CD4-positive, alpha-beta memory T cell (primary cell): ENCODE results near the gene TOP3B. TPM values are rescaled to one million over a fixed set of nuclear protein-coding genes. Genes with fewer than 3 reads are reported as not detected.

Experiments used
- CTCF ChIA-PET: fragments of 350-600 bp; sonication (Branson Sonifier 250); formaldehyde crosslinking; loops from one replicate; lab custom pipeline; 2021; ENCODE audit warnings: inconsistent platforms; ENCODE audit not compliant: partially characterized antibody; lab: Charles Lee
- POLR2A ChIA-PET: fragments of 350-600 bp; sonication (Branson Sonifier 250); formaldehyde crosslinking; loops from one replicate; lab custom pipeline; 2021; ENCODE audit not compliant: partially characterized antibody; lab: Charles Lee
- DNase-seq, 5 donors: peaks; one replicate each; pipeline versions ENCODE4 v3.0.0 to v3.0.0-alpha.2; 2020 to 2022; ENCODE audit warnings: mixed read lengths in 1 of 5
- H3K27ac ChIP-seq: one replicate; pipeline ENCODE4 v1.7.0; 2013; ENCODE audit warnings: low read depth, low read length
- H3K27me3 ChIP-seq: 2 replicates; pipeline ENCODE4 v1.7.0; 2013; ENCODE audit warnings: mild to moderate bottlenecking, low read length, moderate library complexity; ENCODE audit not compliant: insufficient read depth
- H3K36me3 ChIP-seq: 2 replicates; pipeline ENCODE4 v1.7.0; 2013; ENCODE audit warnings: mild to moderate bottlenecking, low read length, moderate library complexity; ENCODE audit not compliant: insufficient read depth
- H3K4me1 ChIP-seq: 2 replicates; pipeline ENCODE4 v1.7.0; 2013; ENCODE audit warnings: mild to moderate bottlenecking, low read length, moderate library complexity; ENCODE audit not compliant: insufficient read depth
- H3K4me3 ChIP-seq, 2 donors: one replicate each; pipeline ENCODE4 v1.7.0; 2013; ENCODE audit warnings: low read length in 2 of 2, mild to moderate bottlenecking in 1 of 2
- H3K9me3 ChIP-seq, 2 donors: one replicate each; pipeline ENCODE4 v1.7.0; 2013; ENCODE audit warnings: low read length in 2 of 2, control low read depth in 1 of 2; ENCODE audit not compliant: control insufficient read depth in 1 of 2
- H3K27ac Mint-ChIP-seq, 7 donors: one replicate each; pipeline ENCODE4 v1.8.0; 2020 to 2021; ENCODE audit warnings: mixed read lengths in 7 of 7, mild to moderate bottlenecking in 6 of 7, inconsistent platforms in 3 of 7, moderate library complexity in 3 of 7
- H3K27me3 Mint-ChIP-seq, 2 donors: one replicate each; pipeline ENCODE4 v1.8.0; 2020 to 2021; ENCODE audit warnings: mixed read lengths in 2 of 2
- H3K36me3 Mint-ChIP-seq, 2 donors: one replicate each; pipeline ENCODE4 v1.8.0; 2020 to 2021; ENCODE audit warnings: mixed read lengths in 2 of 2, inconsistent platforms in 1 of 2, mild to moderate bottlenecking in 1 of 2
- H3K4me1 Mint-ChIP-seq, 4 donors: one replicate each; pipeline ENCODE4 v1.8.0; 2020 to 2021; ENCODE audit warnings: mixed read lengths in 4 of 4, mild to moderate bottlenecking in 1 of 4
- H3K4me3 Mint-ChIP-seq, 8 donors: one replicate each; pipeline ENCODE4 v1.8.0; 2020 to 2021; ENCODE audit warnings: mixed read lengths in 8 of 8, mild to moderate bottlenecking in 7 of 8, moderate library complexity in 6 of 8, inconsistent platforms in 3 of 8
- H3K9me3 Mint-ChIP-seq, 8 donors: one replicate each; pipeline ENCODE4 v1.8.0; 2020 to 2021; ENCODE audit warnings: mixed read lengths in 8 of 8, mild to moderate bottlenecking in 5 of 8, inconsistent platforms in 3 of 8, moderate library complexity in 1 of 8
- intact Hi-C: fragments of 100-400 bp; cut with micrococcal nuclease; formaldehyde crosslinking; loops from one replicate; pipeline ENCODE4 v1.15.1; 2023
- polyA plus RNA-seq, 2 donors: library from polyadenylated mRNA; unstranded; fragments of 300-500 nt; fragmentation: Illumina TruSeq; gene quantifications; one replicate each; pipeline ENCODE4 v1.2.3, GENCODE V29; 2021
- total RNA-seq, 2 experiments: library from RNA; stranded (reverse); gene quantifications; one replicate each; pipeline ENCODE4 v1.2.3, GENCODE V29; 2021

Gene TOP3B
- total and polyA plus RNA-seq, 4 experiments from 2014 or later = 8.6 to 81.1 (median 46.9) TPM

DNA sequence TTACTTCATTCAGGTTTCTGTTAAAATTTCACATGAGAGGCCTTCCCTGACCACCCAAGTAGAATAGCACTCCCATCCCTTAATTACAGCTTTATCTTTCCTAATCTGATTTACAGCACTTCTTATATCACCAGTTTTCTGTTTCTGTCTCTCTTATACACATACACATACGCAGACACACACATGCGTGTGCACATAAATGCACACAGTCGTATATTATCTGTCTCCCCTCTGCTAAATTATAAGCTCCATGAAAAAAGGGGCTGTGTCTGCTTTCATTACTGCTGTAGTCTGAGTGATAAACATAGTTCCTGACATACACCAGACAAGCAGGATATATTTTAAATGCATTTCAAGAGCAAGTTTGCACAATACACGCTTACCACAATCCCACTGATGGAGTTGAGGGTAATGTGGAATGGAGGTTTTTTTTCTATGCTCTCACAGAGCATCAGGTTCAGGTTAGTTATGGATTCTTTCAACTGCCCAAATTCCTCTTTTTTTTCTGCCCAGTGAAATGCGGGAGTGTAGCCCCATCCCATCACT is 13.7 kb upstream of the TOP3B start:
- no peaks in the 10 kb centered on the region for H3K9me3 ChIP-seq
- no peak overlapping the region for H3K4me3 ChIP-seq
- H3K4me1 ChIP-seq = no peaks in the 10 kb centered on the region
- Mint-ChIP-seq H3K36me3 (no peaks in the 10 kb centered on the region), H3K27ac (no peak overlapping the region), H3K27me3 (peaks cover 3 to 6% of the 10 kb centered on the region in 2 donors), H3K4me1 (no peaks in the 10 kb centered on the region), H3K4me3 (no peak overlapping the region), H3K9me3 (no peaks in the 10 kb centered on the region)
- H3K36me3 ChIP-seq = no peaks in the 10 kb centered on the region
- no peak for DNase-seq
- ChIA-PET CTCF (interaction anchor here (1.1 kb wide), 1 partner anchor 25 kb away, joined by 3 read pairs; no protein-coding TSS in a partner anchor), POLR2A (no interaction called here)
- no peak overlapping the region for H3K27ac ChIP-seq
- no peaks in the 10 kb centered on the region for H3K27me3 ChIP-seq
- intact Hi-C loops = no loop called here

DNA sequence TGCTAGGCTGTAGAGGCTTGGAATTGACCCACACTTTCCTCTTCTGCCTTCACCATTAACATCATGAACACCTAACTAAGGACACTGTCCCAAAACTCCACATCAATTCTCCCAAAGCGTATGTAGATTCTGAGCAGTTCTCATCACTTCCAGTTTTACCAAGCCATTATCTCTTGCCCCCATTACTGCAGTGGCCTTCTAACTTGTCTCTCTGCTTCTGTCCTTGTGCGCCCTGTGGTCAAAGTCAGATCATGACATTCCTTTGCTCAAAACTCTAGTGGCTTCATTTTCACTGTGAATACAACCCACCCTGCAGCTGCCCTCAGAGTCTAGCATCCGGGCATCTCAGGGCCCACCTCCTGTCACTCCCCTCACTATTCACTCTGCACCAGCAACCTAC is 13.1 kb upstream of the TOP3B start:
- no peaks in the 10 kb centered on the region for H3K9me3 Mint-ChIP-seq
- no peak for DNase-seq
- H3K36me3 Mint-ChIP-seq = no peaks in the 10 kb centered on the region
- no peaks in the 10 kb centered on the region for H3K4me1 ChIP-seq
- POLR2A ChIA-PET = no interaction called here
- H3K27ac ChIP-seq = no peak overlapping the region
- no peaks in the 10 kb centered on the region for H3K36me3 ChIP-seq
- no peaks in the 10 kb centered on the region for H3K27me3 ChIP-seq
- no peaks in the 10 kb centered on the region for H3K9me3 ChIP-seq
- no peak overlapping the region for H3K27ac Mint-ChIP-seq
- CTCF ChIA-PET = no interaction called here
- no peaks in the 10 kb centered on the region for H3K4me1 Mint-ChIP-seq
- H3K4me3 Mint-ChIP-seq = no peak overlapping the region
- peaks cover 3 to 6% of the 10 kb centered on the region in 2 donors for H3K27me3 Mint-ChIP-seq
- intact Hi-C loops = no loop called here
- no peak overlapping the region for H3K4me3 ChIP-seq

DNA sequence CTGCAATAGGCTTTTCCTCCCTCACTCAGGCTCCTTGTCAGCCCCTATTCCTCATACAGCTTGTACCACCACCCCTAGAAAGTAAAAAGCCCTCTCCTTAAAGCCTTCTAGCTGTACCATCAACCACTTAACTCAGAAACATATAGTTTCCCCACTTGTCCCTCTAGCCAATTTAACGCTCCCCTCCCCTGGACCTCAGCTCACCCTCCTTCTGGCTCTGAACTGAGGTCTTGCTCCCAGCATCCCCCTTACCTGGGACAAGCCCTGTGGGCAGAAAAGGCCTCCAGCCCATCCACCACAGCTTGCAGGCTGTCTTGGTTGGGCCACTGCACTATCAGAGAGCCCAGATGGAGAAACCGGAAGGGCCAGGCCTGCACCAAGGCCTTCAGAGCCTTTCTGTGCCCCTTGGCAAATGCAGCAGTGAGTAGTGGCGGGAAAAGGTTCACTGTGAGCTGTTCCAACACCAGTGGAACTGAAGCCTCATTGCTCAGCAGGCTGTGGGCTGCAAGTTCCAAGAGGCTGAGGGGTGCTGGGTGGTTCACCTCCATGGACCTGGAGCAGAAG is 12.4 kb upstream of the TOP3B start:
- intact Hi-C loops = no loop called here

DNA sequence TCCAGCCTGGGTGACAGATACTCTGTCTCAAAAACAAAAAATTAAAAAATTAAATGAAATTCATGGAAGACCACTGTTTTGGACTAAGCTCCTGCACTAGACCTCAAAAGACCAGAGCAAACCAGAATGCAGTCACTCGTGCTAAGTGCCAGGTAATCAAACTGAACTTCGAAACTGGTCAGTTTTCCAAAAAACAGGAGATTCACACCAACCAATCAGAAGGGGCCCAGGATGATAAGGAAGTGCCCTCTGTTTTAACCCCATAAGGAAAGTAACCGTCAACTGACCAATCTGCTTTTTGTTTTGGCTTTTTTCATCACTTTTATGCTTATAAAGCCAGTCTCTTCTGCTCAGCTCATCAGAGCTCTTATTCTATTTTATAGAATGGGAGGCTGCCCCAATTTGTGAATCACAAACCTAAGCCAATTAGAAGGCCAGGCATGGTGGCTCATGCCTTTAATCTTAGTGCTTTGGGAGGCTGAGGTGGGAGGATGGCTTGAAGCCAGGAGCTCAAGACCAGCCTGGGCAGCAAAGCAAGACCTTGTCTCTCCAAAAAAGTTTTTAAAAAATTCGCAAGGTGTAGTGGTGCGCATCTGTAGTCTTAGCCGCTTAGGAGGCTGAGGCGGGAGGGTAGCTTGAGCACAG is 10.1 kb upstream of the TOP3B start:
- no peaks in the 10 kb centered on the region for H3K4me1 ChIP-seq
- ChIA-PET CTCF (interaction anchor here (1.8 kb wide), 1 partner anchor 20 kb away, joined by 5 read pairs; no protein-coding TSS in a partner anchor), POLR2A (interaction anchor here (0.6 kb wide), 1 partner anchor 41 kb away, joined by 4 read pairs; no protein-coding TSS in a partner anchor)
- H3K9me3 Mint-ChIP-seq = no peaks in the 10 kb centered on the region
- H3K36me3 Mint-ChIP-seq = no peaks in the 10 kb centered on the region
- no peaks in the 10 kb centered on the region for H3K9me3 ChIP-seq
- H3K4me1 Mint-ChIP-seq = no peaks in the 10 kb centered on the region
- H3K4me3 ChIP-seq = no peak overlapping the region
- H3K4me3 Mint-ChIP-seq = no peak overlapping the region
- no peak for DNase-seq
- H3K27ac ChIP-seq = no peak overlapping the region
- intact Hi-C loops = no loop called here
- no peak overlapping the region for H3K27ac Mint-ChIP-seq
- no peaks in the 10 kb centered on the region for H3K36me3 ChIP-seq
- H3K27me3 Mint-ChIP-seq = peaks cover 4 to 6% of the 10 kb centered on the region in 2 donors
- no peaks in the 10 kb centered on the region for H3K27me3 ChIP-seq

More for the DNA sequence above, 12.4 kb upstream of the TOP3B start:
- no peaks in the 10 kb centered on the region for H3K4me1 Mint-ChIP-seq
- ChIA-PET CTCF (no interaction called here), POLR2A (no interaction called here)
- Histone ChIP-seq H3K27me3 (no peaks in the 10 kb centered on the region), H3K9me3 (no peaks in the 10 kb centered on the region), H3K36me3 (no peaks in the 10 kb centered on the region), H3K4me3 (no peak overlapping the region), H3K27ac (no peak overlapping the region), H3K4me1 (no peaks in the 10 kb centered on the region)
- H3K4me3 Mint-ChIP-seq = no peak overlapping the region
- peaks cover 5 to 6% of the 10 kb centered on the region in 2 donors for H3K27me3 Mint-ChIP-seq
- no peaks in the 10 kb centered on the region for H3K36me3 Mint-ChIP-seq
- no peak overlapping the region for H3K27ac Mint-ChIP-seq
- no peaks in the 10 kb centered on the region for H3K9me3 Mint-ChIP-seq
- no peak for DNase-seq

DNA sequence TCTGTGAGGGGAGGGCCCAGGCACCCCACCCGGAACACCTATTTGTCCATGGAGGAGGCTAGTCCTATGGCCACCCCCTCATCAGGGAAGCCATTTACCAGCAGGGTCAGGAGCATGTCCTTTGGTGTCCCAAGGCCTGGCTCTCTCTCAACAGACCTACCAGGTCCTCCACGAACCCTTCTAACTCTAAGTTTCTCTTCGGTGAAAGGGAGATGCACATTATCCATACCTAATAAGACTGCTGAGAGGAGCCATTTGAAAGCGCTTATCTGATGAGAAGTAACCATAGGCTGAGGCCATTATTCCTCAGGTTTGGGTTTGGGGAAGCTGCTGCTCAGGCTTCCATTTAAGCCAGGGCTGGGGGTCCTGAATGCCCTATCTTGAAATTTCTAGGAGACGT is 9.2 kb upstream of the TOP3B start:
- Histone ChIP-seq H3K27ac (no peak overlapping the region), H3K36me3 (no peaks in the 10 kb centered on the region), H3K4me1 (no peaks in the 10 kb centered on the region), H3K27me3 (no peaks in the 10 kb centered on the region), H3K4me3 (no peak overlapping the region), H3K9me3 (no peaks in the 10 kb centered on the region)
- DNase-seq = no peak
- no peaks in the 10 kb centered on the region for H3K4me1 Mint-ChIP-seq
- H3K4me3 Mint-ChIP-seq = no peak overlapping the region
- H3K36me3 Mint-ChIP-seq = no peaks in the 10 kb centered on the region
- ChIA-PET POLR2A (no interaction called here), CTCF (interaction anchor here (1.8 kb wide), 1 partner anchor 19 kb away, joined by 5 read pairs; no protein-coding TSS in a partner anchor)
- no peak overlapping the region for H3K27ac Mint-ChIP-seq
- H3K9me3 Mint-ChIP-seq = no peaks in the 10 kb centered on the region
- H3K27me3 Mint-ChIP-seq = peaks cover 3 to 6% of the 10 kb centered on the region in 2 donors
- intact Hi-C loops = no loop called here

DNA sequence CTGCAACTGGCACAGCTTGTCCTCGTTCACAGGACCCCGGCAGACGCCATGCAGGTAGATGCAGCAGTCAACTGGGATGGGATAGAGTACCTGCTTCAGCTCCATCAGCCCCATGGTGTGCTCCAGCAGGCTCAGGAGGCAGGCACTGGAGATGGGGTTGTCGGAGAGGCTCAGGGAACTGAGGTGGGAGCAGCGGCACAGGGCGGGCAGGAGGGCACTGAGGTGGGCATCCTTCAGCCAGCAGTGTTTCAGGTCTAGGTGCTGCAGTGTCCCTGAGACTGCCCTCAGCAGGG is 8.7 kb upstream of the TOP3B start:
- no peak overlapping the region for H3K27ac ChIP-seq
- no peak overlapping the region for H3K4me3 ChIP-seq
- H3K9me3 Mint-ChIP-seq = no peaks in the 10 kb centered on the region
- H3K9me3 ChIP-seq = no peaks in the 10 kb centered on the region
- no peak overlapping the region for H3K4me3 Mint-ChIP-seq
- H3K36me3 Mint-ChIP-seq = no peaks in the 10 kb centered on the region
- H3K27me3 ChIP-seq = no peaks in the 10 kb centered on the region
- no peaks in the 10 kb centered on the region for H3K4me1 ChIP-seq
- POLR2A ChIA-PET = no interaction called here
- no peak for DNase-seq
- peaks cover 3 to 6% of the 10 kb centered on the region in 2 donors for H3K27me3 Mint-ChIP-seq
- H3K4me1 Mint-ChIP-seq = no peaks in the 10 kb centered on the region
- intact Hi-C loops = no loop called here
- CTCF ChIA-PET = no interaction called here
- H3K36me3 ChIP-seq = no peaks in the 10 kb centered on the region
- H3K27ac Mint-ChIP-seq = no peak overlapping the region

DNA sequence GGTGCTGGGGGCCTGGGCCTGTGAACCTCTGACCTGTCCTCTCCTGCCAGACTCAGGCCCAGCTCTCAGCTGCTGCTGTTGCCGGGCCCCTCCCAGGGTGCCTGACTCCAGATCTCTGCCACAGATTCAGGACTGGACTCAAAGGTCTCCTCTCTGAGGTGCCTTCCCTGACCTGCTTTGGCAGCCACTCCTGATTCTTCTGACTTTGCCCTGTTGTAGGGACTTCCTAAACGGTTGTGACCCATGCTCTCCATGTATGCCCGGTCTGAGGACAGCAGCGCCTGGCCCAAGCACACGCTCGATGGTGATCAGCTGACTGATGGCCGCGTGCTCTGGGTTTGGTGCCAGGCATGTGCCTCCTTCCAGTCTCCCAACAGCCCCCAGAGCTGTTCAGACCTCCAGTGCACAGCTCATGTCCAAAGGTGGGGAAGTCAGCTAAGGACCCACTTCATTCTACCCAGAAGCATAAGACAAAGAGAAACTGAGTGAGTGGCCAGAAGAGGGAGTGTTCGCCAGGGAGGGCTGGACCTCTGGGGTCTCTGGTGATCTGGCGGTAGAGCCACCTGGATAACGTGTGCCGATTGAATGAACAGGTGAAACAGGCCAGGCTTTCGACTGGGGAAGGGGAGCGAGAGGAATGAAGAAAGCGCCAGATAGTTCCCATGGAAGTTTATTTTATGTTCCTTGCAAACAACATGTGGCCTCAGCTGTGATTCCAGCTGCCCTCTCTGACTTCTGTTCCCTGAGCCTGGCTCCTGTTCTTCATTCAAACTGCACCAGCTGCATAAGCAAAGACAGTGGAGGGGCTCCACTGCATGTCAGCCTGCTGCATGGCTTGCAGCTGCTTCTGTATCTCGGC is 8.1 kb upstream of the TOP3B start:
- no peaks in the 10 kb centered on the region for H3K36me3 ChIP-seq
- H3K4me1 ChIP-seq = no peaks in the 10 kb centered on the region
- H3K27me3 Mint-ChIP-seq = peaks cover 0 to 6% of the 10 kb centered on the region in 2 donors
- no peaks in the 10 kb centered on the region for H3K9me3 ChIP-seq
- no peak overlapping the region for H3K27ac Mint-ChIP-seq
- CTCF ChIA-PET = no interaction called here
- no peak overlapping the region for H3K4me3 Mint-ChIP-seq
- POLR2A ChIA-PET = no interaction called here
- DNase-seq = no peak
- no peaks in the 10 kb centered on the region for H3K9me3 Mint-ChIP-seq
- no peak overlapping the region for H3K4me3 ChIP-seq
- no peak overlapping the region for H3K27ac ChIP-seq
- intact Hi-C loops = no loop called here
- no peaks in the 10 kb centered on the region for H3K36me3 Mint-ChIP-seq
- no peaks in the 10 kb centered on the region for H3K27me3 ChIP-seq
- H3K4me1 Mint-ChIP-seq = no peaks in the 10 kb centered on the region
